HepG2 (cell line): ENCODE measurements around the gene DUSP15. TPM values are rescaled to one million over a fixed set of nuclear protein-coding genes. Genes with fewer than 3 reads are reported as not detected.

ENCODE experiments used
- ATAC-seq: fragments of 200-7000 bp; cut with Tn5 transposase; 3 replicates; pipeline ENCODE4 v1.9.1; 2020; ENCODE audit warnings: mild to moderate bottlenecking, moderate library complexity
- BruUV-seq: library from RNA; stranded (reverse); fragments of 400-500 nt; replicated peaks from 2 replicates; lab custom pipeline; 2021; lab: Mats Ljungman, UMichigan
- CTCF ChIA-PET: fragments of 300-600 bp; formaldehyde crosslinking; extraction: SDS; loops from one replicate; lab custom pipeline; 2021; ENCODE audit warnings: low total read pairs, inconsistent platforms, low intra/inter-chr PET ratio; lab: Yijun Ruan, JAX
- POLR2A ChIA-PET: fragments of 350-600 bp; sonication (Branson Sonifier 250); formaldehyde crosslinking; loops from one replicate; lab custom pipeline; 2020; ENCODE audit warnings: antibody characterized with exemption, inconsistent platforms; lab: Yijun Ruan, JAX
- DNase-seq: peaks from one replicate; pipeline ENCODE4 v3.0.0-alpha.2; 2015; ENCODE audit warnings: low spot score
- FAIRE-seq: peaks from 3 replicates; lab custom pipeline; 2011; peaks lifted over from hg19 to GRCh38; lab: Jason Lieb, UNC
- H2AFZ ChIP-seq: one replicate; pipeline ENCODE4 v1.6.1; 2011; ENCODE audit warnings: low read length, inconsistent platforms
- H3K27ac ChIP-seq: fragments of 300-600 bp; 3 replicates; pipeline ENCODE4 v1.8.0; 2011; ENCODE audit warnings: mixed run types, mild to moderate bottlenecking, mixed read lengths, low read length, inconsistent platforms; ENCODE audit not compliant: insufficient read depth; ENCODE audit errors: extremely low read length
- H3K27me3 ChIP-seq, 2 experiments: fragments of 200-600 bp in 1 of 2; 2 replicates in 1 of 2; 3 replicates in 1 of 2; pipeline versions ENCODE4 v1.6.0 to v1.8.0; 2011; ENCODE audit warnings: low read length in 2 of 2, mild to moderate bottlenecking in 2 of 2, moderate library complexity in 2 of 2, inconsistent platforms in 1 of 2; ENCODE audit not compliant: insufficient read depth in 2 of 2, control insufficient read depth in 1 of 2
- H3K36me3 ChIP-seq, 2 experiments: fragments of 200-600 bp in 1 of 2; replicated peaks in 1 of 2; 2 replicates in 1 of 2; 3 replicates in 1 of 2; pipeline versions ENCODE4 v1.5.1 to v1.8.0; 2011; ENCODE audit warnings: low read length in 2 of 2, inconsistent platforms in 1 of 2; ENCODE audit not compliant: insufficient read depth in 2 of 2, control insufficient read depth in 1 of 2
- H3K4me1 ChIP-seq: 2 replicates; pipeline ENCODE4 v1.5.1; 2012; ENCODE audit warnings: low read length, inconsistent platforms; ENCODE audit not compliant: insufficient read depth
- H3K4me2 ChIP-seq: 2 replicates; pipeline ENCODE4 v1.6.0; 2011; ENCODE audit warnings: low read depth, low read length, inconsistent platforms
- H3K4me3 ChIP-seq, 3 experiments: fragments of 200-600 bp in 1 of 3; sonication (generic), shearing (Covaris generic) in 1 of 3; replicated peaks in 1 of 3; 2 replicates each; pipeline ENCODE4 v1.5.1; 2011 to 2016; ENCODE audit warnings: low read length in 3 of 3, inconsistent platforms in 2 of 3, low read depth in 2 of 3, mild to moderate bottlenecking in 2 of 3, control low read depth in 1 of 3, mixed read lengths in 1 of 3; ENCODE audit not compliant: insufficient read depth in 1 of 3
- H3K79me2 ChIP-seq: one replicate; pipeline ENCODE4 v1.6.1; 2011; ENCODE audit warnings: low read length, inconsistent platforms; ENCODE audit not compliant: insufficient read depth
- H3K9ac ChIP-seq: 2 replicates; pipeline ENCODE4 v1.6.0; 2011; ENCODE audit warnings: mild to moderate bottlenecking, low read depth, low read length, inconsistent platforms; ENCODE audit not compliant: insufficient read depth
- H3K9me3 ChIP-seq: 2 replicates; pipeline ENCODE4 v1.5.1; 2012; ENCODE audit warnings: mild to moderate bottlenecking, low read length
- H4K20me1 ChIP-seq: 2 replicates; pipeline ENCODE4 v1.6.0; 2011; ENCODE audit warnings: inconsistent platforms, mild to moderate bottlenecking, low read length, moderate library complexity; ENCODE audit not compliant: insufficient read depth
- GLMP ChIP-seq: sonication (generic); formaldehyde crosslinking; IDR thresholded peaks from 2 replicates; pipeline ENCODE4 v1.9.0; 2021; ENCODE audit warnings: missing genetic modification reagents, mild to moderate bottlenecking, borderline replicate concordance
- HBP1 ChIP-seq: IDR thresholded peaks from 2 replicates; pipeline ENCODE4 v1.6.1; 2016; ENCODE audit warnings: low read depth, control low read depth
- HIC2 ChIP-seq: sonication (generic); formaldehyde crosslinking; IDR thresholded peaks from 2 replicates; pipeline ENCODE4 v1.9.0; 2022; ENCODE audit warnings: low read depth, missing genetic modification reagents
- MZF1 ChIP-seq: sonication (generic); formaldehyde crosslinking; IDR thresholded peaks from 2 replicates; pipeline ENCODE4 v1.8.1; 2023; ENCODE audit warnings: mild to moderate bottlenecking, missing genetic modification reagents, borderline replicate concordance
- RBAK ChIP-seq: sonication (generic); formaldehyde crosslinking; IDR thresholded peaks from 2 replicates; pipeline ENCODE4 v1.5.1; 2020; ENCODE audit warnings: mild to moderate bottlenecking, missing genetic modification reagents
- TOE1 ChIP-seq: sonication (generic); formaldehyde crosslinking; IDR thresholded peaks from 2 replicates; pipeline ENCODE4 v1.4.0; 2020; ENCODE audit warnings: mild to moderate bottlenecking, missing genetic modification reagents
- ZBTB40 ChIP-seq, 2 experiments: fragments of 450-650 bp in 1 of 2; sonication (generic) in 1 of 2; formaldehyde crosslinking in 1 of 2; IDR thresholded peaks; 2 replicates each; pipeline versions ENCODE4 v1.6.1 to v1.8.0; 2016 to 2022; ENCODE audit warnings: antibody characterized with exemption in 1 of 2, mild to moderate bottlenecking in 1 of 2, missing genetic modification reagents in 1 of 2
- ZNF549 ChIP-seq: sonication (generic); formaldehyde crosslinking; IDR thresholded peaks from 2 replicates; pipeline ENCODE4 v1.5.0; 2020; ENCODE audit warnings: missing genetic modification reagents
- ZNF589 ChIP-seq: sonication (generic); formaldehyde crosslinking; conservative IDR thresholded peaks from 2 replicates; pipeline ENCODE4 v1.8.0; 2022; ENCODE audit warnings: mild to moderate bottlenecking, moderate library complexity, missing genetic modification reagents
- ZNF766 ChIP-seq: sonication (generic); formaldehyde crosslinking; IDR thresholded peaks from 2 replicates; pipeline ENCODE4 v1.5.0; 2020; ENCODE audit warnings: missing genetic modification reagents, borderline replicate concordance
- ZNF891 ChIP-seq: sonication (generic); formaldehyde crosslinking; IDR thresholded peaks from 2 replicates; pipeline ENCODE4 v1.5.0; 2020; ENCODE audit warnings: mild to moderate bottlenecking, missing genetic modification reagents
- WGBS: methylation state at CpG from one replicate; pipeline ENCODE4 v1.1.6; 2017; ENCODE audit warnings: low lambda C conversion rate; 5-methylcytosine and 5-hydroxymethylcytosine counted together
- in situ Hi-C: cut with HindIII; loops from 2 replicates; pipeline ENCODE4 v1.10.0; 2017; ENCODE audit warnings: low pct_unique_long_range_greater_than_20kb; ENCODE audit not compliant: extremely low pct_ligation_motif_present
- intact Hi-C: fragments of 100-400 bp; cut with micrococcal nuclease; formaldehyde crosslinking; loops from one replicate; pipeline ENCODE4 v1.10.0; 2022; ENCODE audit not compliant: unreplicated experiment
- polyA plus RNA-seq, 8 experiments: library from polyadenylated mRNA; depleted of rRNA in 3 of 8; stranded (reverse) in 7 of 8; unstranded in 1 of 8; fragments of >200 nt; fragmentation: Illumina TruSeq in 4 of 8; extraction: Trizol in 4 of 8; gene quantifications; 2 replicates each; pipeline versions ENCODE4 v1.2.1 to v1.2.3, GENCODE V29; 2011 to 2016; ENCODE audit warnings: low read depth in 4 of 8, missing spikeins in 1 of 8, mixed read lengths in 1 of 8; ENCODE audit not compliant: insufficient read depth in 1 of 8
- total RNA-seq, 5 experiments: library from RNA; depleted of rRNA; stranded (reverse); fragments of >200 nt; fragmentation: Illumina TruSeq; extraction: Trizol; gene quantifications; 2 replicates each; pipeline ENCODE4 v1.2.3, GENCODE V29; 2016; ENCODE audit warnings: low read depth in 1 of 5

The DUSP15 gene
- total and polyA plus RNA-seq, 2 of the 13 experiments (the other 11 are each of a cell fraction or from before 2014, with no cell fraction given), result 0.17 to 0.93 TPM

GRCh38 chr20:31856516-31856915 lies 13.8 kb downstream of the DUSP15 start:
- H3K9me3 ChIP-seq, result no peaks in the 10 kb centered on the region
- ChIA-PET POLR2A (no interaction called here), CTCF (interaction anchor here (0.9 kb wide), 1 partner anchor 95 kb away, joined by 3 read pairs; the partner anchor contains the start of gene PDRG1)
- in situ Hi-C loops (loop anchor here (5.0 kb wide), 1 partner anchor 96 kb away; the partner anchor contains the start of gene PDRG1), intact Hi-C loops (no loop called here)
- H3K4me2 ChIP-seq, result no peak overlapping the region
- H3K36me3 ChIP-seq, result no peaks in the 10 kb centered on the region
- DNase-seq, result no peak
- no peak for FAIRE-seq
- H3K4me1 ChIP-seq, result peaks cover 10% of the 10 kb centered on the region
- WGBS, result 5% methylated on average over 3 of the region's 3 CpGs
- BruUV-seq, result no TSS peak
- ATAC-seq, result no peak
- peaks cover 10 to 53% of the 10 kb centered on the region in 2 experiments; a peak in 4 of 5 replicates for H3K27me3 ChIP-seq
- no peak overlapping the region for H3K4me3 ChIP-seq
- H3K9ac ChIP-seq, result no peak overlapping the region
- no peak overlapping the region for H3K27ac ChIP-seq
- H3K79me2 ChIP-seq, result no peaks in the 10 kb centered on the region
- no peaks in the 10 kb centered on the region for H4K20me1 ChIP-seq
- no peak overlapping the region for H2AFZ ChIP-seq
- no peak for TF ChIP-seq ZNF549 (CRISPR knock-in tag)
- no peak for TF ChIP-seq RBAK (CRISPR knock-in tag)
- TF ChIP-seq ZNF589 (CRISPR knock-in tag), result no peak
- TF ChIP-seq ZNF766 (CRISPR knock-in tag), result no peak
- TF ChIP-seq ZNF891 (CRISPR knock-in tag), result no peak
- TF ChIP-seq MZF1 (CRISPR knock-in tag), result no peak
- TF ChIP-seq HIC2 (CRISPR knock-in tag), result no peak
- no peak for TF ChIP-seq GLMP (CRISPR knock-in tag)
- TF ChIP-seq TOE1 (CRISPR knock-in tag), result no peak
- TF ChIP-seq HBP1 (CRISPR knock-in tag), result no peak
- no peak for TF ChIP-seq ZBTB40 (IDR thresholded peaks at IDR 0.05)
- TF ChIP-seq ZBTB40 (CRISPR knock-in tag; IDR thresholded peaks at IDR 0.05), result no peak
